H1 (cell line): Measurements from ENCODE around the gene PXDC1. TPM values are rescaled to one million over a fixed set of nuclear protein-coding genes. Genes with fewer than 3 reads are reported as not detected.

Experiments used
- CTCF ChIA-PET: fragments of 300-600 bp; sonication (Branson Sonifier 250); formaldehyde crosslinking; loops from one replicate; lab custom pipeline; 2021; ENCODE audit not compliant: partially characterized antibody; lab: Charles Lee
- POLR2A ChIA-PET: fragments of 300-600 bp; sonication (Branson Sonifier 250); formaldehyde crosslinking; loops from one replicate; lab custom pipeline; 2021; ENCODE audit warnings: inconsistent platforms; ENCODE audit not compliant: partially characterized antibody; lab: Charles Lee
- DNase-seq, 2 experiments: peaks; one replicate each; pipeline versions ENCODE4 v3.0.0 to v3.0.0-alpha.2; 2010 to 2022; ENCODE audit warnings: low spot score in 2 of 2, low read depth in 1 of 2, mixed read lengths in 1 of 2
- FAIRE-seq: peaks from 2 replicates; lab custom pipeline; 2011; peaks lifted over from hg19 to GRCh38; lab: Jason Lieb, UNC
- H2AFZ ChIP-seq: 2 replicates; pipeline ENCODE4 v1.8.1; 2012; ENCODE audit warnings: low read length, inconsistent platforms
- H2AK5ac ChIP-seq: 2 replicates; pipeline ENCODE4 v1.6.1; 2013; ENCODE audit warnings: low read depth, low read length
- H2BK120ac ChIP-seq: replicated peaks from 2 replicates; pipeline ENCODE3; 2013; ENCODE audit warnings: low read depth, low read length, inconsistent platforms
- H2BK12ac ChIP-seq: 2 replicates; pipeline ENCODE4 v1.6.1; 2013; ENCODE audit warnings: low read depth, low read length
- H2BK15ac ChIP-seq: 2 replicates; pipeline ENCODE4 v1.6.1; 2013; ENCODE audit warnings: low read length
- H2BK20ac ChIP-seq: 2 replicates; pipeline ENCODE4 v1.6.1; 2013; ENCODE audit warnings: low read length
- H2BK5ac ChIP-seq: 2 replicates; pipeline ENCODE4 v1.6.1; 2013; ENCODE audit warnings: low read depth, low read length
- H3K14ac ChIP-seq: 2 replicates; pipeline ENCODE4 v1.6.1; 2013; ENCODE audit warnings: inconsistent platforms; ENCODE audit not compliant: insufficient read length
- H3K18ac ChIP-seq: 2 replicates; pipeline ENCODE4 v1.6.1; 2013; ENCODE audit warnings: low read length; ENCODE audit errors: extremely low read depth
- H3K23ac ChIP-seq: 2 replicates; pipeline ENCODE4 v1.6.1; 2013; ENCODE audit warnings: inconsistent platforms; ENCODE audit not compliant: insufficient read length
- H3K23me2 ChIP-seq: 2 replicates; pipeline ENCODE4 v1.6.1; 2013; ENCODE audit warnings: low read depth, low read length
- H3K27ac ChIP-seq: 2 replicates; pipeline ENCODE4 v1.6.1; 2011; ENCODE audit warnings: low read depth, low read length, inconsistent platforms
- H3K27me3 ChIP-seq, 4 experiments: replicated peaks in 1 of 4; 1 replicate in 1 of 4; 2 replicates in 3 of 4; pipeline versions ENCODE4 v1.6.1 to v1.8.1; 2011 to 2013; ENCODE audit warnings: low read length in 3 of 4, mild to moderate bottlenecking in 3 of 4, inconsistent platforms in 2 of 4, mixed read lengths in 2 of 4, moderate library complexity in 1 of 4; ENCODE audit not compliant: control insufficient read depth in 3 of 4, insufficient read depth in 3 of 4; ENCODE audit errors: extremely low read depth in 1 of 4
- H3K36me3 ChIP-seq, 4 experiments: 2 replicates each; pipeline versions ENCODE4 v1.6.1 to v1.8.1; 2011 to 2013; ENCODE audit warnings: mild to moderate bottlenecking in 4 of 4, low read length in 3 of 4, moderate library complexity in 2 of 4, control low read depth in 1 of 4, inconsistent platforms in 1 of 4; ENCODE audit not compliant: insufficient read depth in 4 of 4, control insufficient read depth in 2 of 4
- H3K4ac ChIP-seq: replicated peaks from 2 replicates; pipeline ENCODE3; 2013; ENCODE audit warnings: low read length, low read depth, mixed read lengths, inconsistent platforms; ENCODE audit not compliant: insufficient read length
- H3K4me1 ChIP-seq, 4 experiments: replicated peaks in 1 of 4; 1 replicate in 1 of 4; 2 replicates in 3 of 4; pipeline versions ENCODE4 v1.6.1 to v1.8.1; 2011 to 2013; ENCODE audit warnings: low read length in 3 of 4, inconsistent platforms in 2 of 4, mixed read lengths in 1 of 4; ENCODE audit not compliant: insufficient read depth in 4 of 4, control insufficient read depth in 3 of 4
- H3K4me2 ChIP-seq, 2 experiments: 2 replicates each; pipeline versions ENCODE4 v1.6.1 to v1.8.1; 2011 to 2013; ENCODE audit warnings: low read depth in 2 of 2, low read length in 2 of 2, control low read depth in 1 of 2, inconsistent platforms in 1 of 2, mild to moderate bottlenecking in 1 of 2; ENCODE audit not compliant: insufficient read depth in 1 of 2
- H3K4me3 ChIP-seq, 4 experiments: fragments of 200-600, 300-600 bp in 1 of 4; sonication (generic), shearing (Covaris generic), sonication (Bioruptor Twin) in 1 of 4; 2 replicates each; pipeline versions ENCODE4 v1.5.1 to v1.8.1; 2011 to 2016; ENCODE audit warnings: low read length in 4 of 4, low read depth in 3 of 4, control low read depth in 2 of 4, inconsistent platforms in 2 of 4, mild to moderate bottlenecking in 2 of 4, mixed read lengths in 1 of 4, moderate library complexity in 1 of 4; ENCODE audit not compliant: insufficient read depth in 2 of 4; ENCODE audit errors: extremely low read depth in 1 of 4
- H3K56ac ChIP-seq: replicated peaks from 2 replicates; pipeline ENCODE3; 2013; ENCODE audit warnings: low read depth, mild to moderate bottlenecking, mixed read lengths, low read length, inconsistent platforms; ENCODE audit not compliant: insufficient read length
- H3K79me1 ChIP-seq: 2 replicates; pipeline ENCODE4 v1.6.1; 2013; ENCODE audit warnings: low read depth, low read length, control low read depth
- H3K79me2 ChIP-seq, 2 experiments: 2 replicates each; pipeline versions ENCODE4 v1.6.1 to v1.8.1; 2012 to 2013; ENCODE audit warnings: low read length in 2 of 2, mild to moderate bottlenecking in 2 of 2, inconsistent platforms in 1 of 2; ENCODE audit not compliant: insufficient read depth in 2 of 2, control insufficient read depth in 1 of 2
- H3K9ac ChIP-seq, 4 experiments: replicated peaks in 1 of 4; 1 replicate in 1 of 4; 2 replicates in 3 of 4; pipeline versions ENCODE4 v1.6.1 to v1.8.1; 2011 to 2013; ENCODE audit warnings: low read depth in 3 of 4, low read length in 3 of 4, control low read depth in 2 of 4, mild to moderate bottlenecking in 2 of 4, moderate library complexity in 2 of 4, inconsistent platforms in 1 of 4; ENCODE audit errors: extremely low read depth in 1 of 4
- H3K9me3 ChIP-seq, 2 experiments: 2 replicates each; pipeline versions ENCODE4 v1.6.1 to v1.8.1; 2012 to 2013; ENCODE audit warnings: mild to moderate bottlenecking in 2 of 2, moderate library complexity in 2 of 2, control low read depth in 1 of 2, inconsistent platforms in 1 of 2, low read depth in 1 of 2, low read length in 1 of 2, mixed read lengths in 1 of 2; ENCODE audit not compliant: insufficient read depth in 2 of 2
- H4K20me1 ChIP-seq, 2 experiments: replicated peaks in 1 of 2; 2 replicates each; pipeline versions ENCODE3 to v1.8.1; 2011 to 2013; ENCODE audit warnings: inconsistent platforms in 2 of 2, low read length in 2 of 2, mild to moderate bottlenecking in 1 of 2; ENCODE audit not compliant: insufficient read depth in 2 of 2, control insufficient read depth in 1 of 2
- H4K5ac ChIP-seq: 2 replicates; pipeline ENCODE4 v1.6.1; 2013; ENCODE audit warnings: low read length, low read depth, mixed read lengths, inconsistent platforms; ENCODE audit not compliant: insufficient read length
- H4K8ac ChIP-seq: 2 replicates; pipeline ENCODE4 v1.8.0; 2013; ENCODE audit warnings: mild to moderate bottlenecking, moderate library complexity, low read length, inconsistent platforms; ENCODE audit not compliant: insufficient read depth; ENCODE audit errors: extremely low read depth
- H4K91ac ChIP-seq: replicated peaks from 2 replicates; pipeline ENCODE3; 2013; ENCODE audit warnings: low read length, mixed read lengths, inconsistent platforms; ENCODE audit not compliant: insufficient read length
- EGR1 ChIP-seq: IDR thresholded peaks from 2 replicates; pipeline ENCODE4 v1.6.1; 2011; ENCODE audit warnings: low read depth, low read length, borderline replicate concordance
- FOSL1 ChIP-seq: IDR thresholded peaks from 2 replicates; pipeline ENCODE4 v1.6.1; 2011; ENCODE audit warnings: mild to moderate bottlenecking, low read depth, low read length, moderate library complexity; ENCODE audit not compliant: insufficient read depth
- KDM4A ChIP-seq: IDR thresholded peaks from one replicate; pipeline ENCODE4 v1.7.1; 2012; ENCODE audit warnings: low read depth, mild to moderate bottlenecking, moderate library complexity, low read length, inconsistent platforms; ENCODE audit not compliant: severe bottlenecking
- whole genome bisulfite sequencing, 2 experiments: shearing (Covaris generic) in 1 of 2; methylation state at CpG; one replicate each; pipeline versions ENCODE4 v1.1.6 to v1.1.7; 2013 to 2015; ENCODE audit warnings: low lambda C conversion rate in 2 of 2, mixed read lengths in 2 of 2, inconsistent platforms in 1 of 2, low coverage in 1 of 2, missing lambda C conversion rate in 1 of 2; ENCODE audit not compliant: insufficient replicate concordance in 2 of 2, insufficient coverage in 1 of 2, insufficient read length in 1 of 2; ENCODE audit errors: extremely low coverage in 1 of 2, missing lambda C conversion rate in 1 of 2; 5-methylcytosine and 5-hydroxymethylcytosine counted together
- polyA plus RNA-seq, 7 experiments: library from polyadenylated mRNA; depleted of rRNA in 3 of 7; stranded (reverse) in 5 of 7; unstranded in 2 of 7; fragments of >200 nt in 5 of 7; fragments of 200-250 nt in 2 of 7; gene quantifications; 1 replicate in 5 of 7; 2 replicates in 1 of 7; 4 replicates in 1 of 7; pipeline versions ENCODE4 v1.2.1 to v1.2.3, GENCODE V29; 2011 to 2013; ENCODE audit warnings: missing spikeins in 2 of 7, mixed read lengths in 2 of 7
- total RNA-seq: library from RNA; stranded (reverse); fragmentation: NEBNext Ultra II Directional; extraction: Animal tissue kit (Norgen Biotek cat#: 25700); gene quantifications from 2 replicates; pipeline ENCODE4 v1.2.1, GENCODE V29; 2021

Gene PXDC1
- total and polyA plus RNA-seq, 2 of the 8 experiments (the other 6 are each of a cell fraction or from before 2014, with no cell fraction given): 1.7 to 2.0 TPM

GRCh38 chr6:3699231-3699630, 52.3 kb downstream of the PXDC1 start:
- no peak overlapping the region for H2AFZ ChIP-seq
- H3K18ac ChIP-seq: no peak overlapping the region
- no peak overlapping the region for H4K5ac ChIP-seq
- no peak overlapping the region for H2BK12ac ChIP-seq
- H3K56ac ChIP-seq: no peak overlapping the region
- H3K4me3 ChIP-seq: no peak overlapping the region
- H4K91ac ChIP-seq: no peak overlapping the region
- H3K27ac ChIP-seq: no peak overlapping the region
- H3K23ac ChIP-seq: no peak overlapping the region
- H3K23me2 ChIP-seq: no peaks in the 10 kb centered on the region
- no peaks in the 10 kb centered on the region for H3K27me3 ChIP-seq
- H3K4me2 ChIP-seq: no peak overlapping the region
- ChIA-PET CTCF (interaction anchor here (0.6 to 1.7 kb wide), 2 partner anchors 13 to 179 kb away, joined by 3 to 5 read pairs; no protein-coding TSS in a partner anchor), POLR2A (no interaction called here)
- no peak overlapping the region for H2BK15ac ChIP-seq
- H4K8ac ChIP-seq: no peak overlapping the region
- no peaks in the 10 kb centered on the region for H4K20me1 ChIP-seq
- no peak overlapping the region for H2AK5ac ChIP-seq
- H3K9me3 ChIP-seq: peaks cover 10 to 14% of the 10 kb centered on the region in 2 experiments; a peak in 2 of 4 replicates
- H2BK120ac ChIP-seq: no peak overlapping the region
- TF ChIP-seq FOSL1 (no peak), EGR1 (no peak), KDM4A (no peak)
- H3K4ac ChIP-seq: no peak overlapping the region
- H3K4me1 ChIP-seq: no peaks in the 10 kb centered on the region
- no peaks in the 10 kb centered on the region for H3K36me3 ChIP-seq
- 89% methylated on average over 3 of the region's 3 CpGs; no CpG with 5 or more reads in 1 of the 2 experiments for WGBS, 2 experiments
- DNase-seq (no peak), FAIRE-seq (no peak)
- no peak overlapping the region for H2BK5ac ChIP-seq
- H2BK20ac ChIP-seq: no peak overlapping the region
- H3K14ac ChIP-seq: no peak overlapping the region
- H3K79me1 ChIP-seq: no peaks in the 10 kb centered on the region
- no peaks in the 10 kb centered on the region for H3K79me2 ChIP-seq
- H3K9ac ChIP-seq: no peak overlapping the region
